Measurements from ENCODE around the gene GLTP. TPM values are rescaled to one million over a fixed set of nuclear protein-coding genes. Genes with fewer than 3 reads are reported as not detected.

Gene GLTP
- total RNA-seq, 1 experiment from 2014 or later: 15.5 TPM

GRCh38 chr12:109925185-109925840 is 45.0 kb upstream of the GLTP start:
- Mint-ChIP-seq H3K4me3 (no peak overlapping the region), H3K9me3 (no peaks in the 10 kb centered on the region; a peak in 1 of 5 replicates), H3K27ac (peak overlapping the region in 2 of 3 experiments; percentile 63 to 81; a peak in 2 of 7 replicates), H3K27me3 (ENCODE audit: low read depth) (no peaks in the 10 kb centered on the region; the same call in 1 of the 2 replicates), H3K36me3 (ENCODE audit: insufficient read depth in 1 of 3, low read depth in 3 of 3) (peaks cover 7 to 11% (median 8%) of the 10 kb centered on the region in 3 experiments; a peak in 5 of 7 replicates), H3K4me1 (peaks cover 0 to 6% of the 10 kb centered on the region in 2 experiments; a peak in 2 of 4 replicates)
- Histone ChIP-seq H3K9me3 (ENCODE audit: control insufficient read depth, low read depth, low read length) (no peaks in the 10 kb centered on the region), H4K5ac (ENCODE audit: insufficient read length, low read depth, low read length) (no peak overlapping the region), H3K56ac (ENCODE audit: insufficient read length, low read depth, low read length) (no peak overlapping the region), H3K23ac (ENCODE audit: insufficient read length, low read depth, low read length) (no peak overlapping the region), H4K91ac (ENCODE audit: insufficient read length, low read depth, low read length) (no peak overlapping the region), H3K79me2 (ENCODE audit: insufficient read depth, low read length) (no peaks in the 10 kb centered on the region), H3K14ac (ENCODE audit: insufficient read depth, low read length) (no peak overlapping the region), H3K4ac (ENCODE audit: low read depth, low read length) (no peak overlapping the region), H4K20me1 (ENCODE audit: control insufficient read depth, insufficient read depth, insufficient read length) (no peaks in the 10 kb centered on the region), H3T11ph (ENCODE audit: low read length) (no peak overlapping the region), H2AFZ (ENCODE audit: low read length) (no peak overlapping the region), H2BK12ac (ENCODE audit: insufficient read length, low read depth, low read length) (no peak overlapping the region), H3K18ac (ENCODE audit: insufficient read length, low read depth, low read length) (no peak overlapping the region), H3K27ac (ENCODE audit: insufficient read length, low read depth, low read length) (no peak overlapping the region), H2BK15ac (ENCODE audit: low read depth, low read length) (no peak overlapping the region), H2BK5ac (ENCODE audit: insufficient read length, low read length) (no peak overlapping the region), H2BK120ac (ENCODE audit: low read depth, low read length, poor library complexity, severe bottlenecking) (no peak overlapping the region), H3K79me1 (ENCODE audit: insufficient read depth, low read depth, low read length, poor library complexity, severe bottlenecking) (no peaks in the 10 kb centered on the region), H4K8ac (replicated peaks; ENCODE audit: insufficient read length, low read depth, low read length) (no peak overlapping the region), H2BK20ac (ENCODE audit: low read depth, low read length, poor library complexity, severe bottlenecking) (no peak overlapping the region), H3K9ac (ENCODE audit: extremely low read depth, insufficient read length, low read length) (no peak overlapping the region), H3K4me1 (ENCODE audit: insufficient read depth, low read length) (no peaks in the 10 kb centered on the region), H2AK5ac (ENCODE audit: insufficient read length, low read length) (no peak overlapping the region), H3K23me2 (ENCODE audit: insufficient read length, low read depth, low read length, poor library complexity, severe bottlenecking) (no peaks in the 10 kb centered on the region), H3K27me3 (ENCODE audit: insufficient read depth, low read length) (no peaks in the 10 kb centered on the region), H3K4me2 (ENCODE audit: insufficient read depth, insufficient read length, low read length) (no peak overlapping the region)
- DNase-seq: no peak
- TF ChIP-seq CTCF (conservative IDR thresholded peaks at IDR 0.05): no peak
- WGBS (ENCODE audit: extremely low coverage, insufficient read length, low lambda C conversion rate): no CpG with 5 or more reads among the region's 20 CpGs

All from H9 (cell line).